HG02938 (cell line): ENCODE measurements around the gene SPNS2.

Experiments used
- ATAC-seq: cut with Tn5 transposase; IDR thresholded peaks from one replicate; pipeline ENCODE4 v1.9.1; 2021; ENCODE audit warnings: mild to moderate bottlenecking, moderate library complexity; ENCODE audit not compliant: unreplicated experiment

The SPNS2 gene

GRCh38 chr17:4520060-4520893 is 21.6 kb downstream of the SPNS2 start:
- no peak for ATAC-seq

- no peak for ATAC-seq
These were observed 22.4 kb downstream of the SPNS2 start for GRCh38 chr17:4520894-4521600.

- ATAC-seq = no peak
These were observed 24.0 kb downstream of the SPNS2 start for GRCh38 chr17:4522661-4523060.

- no peak for ATAC-seq
These were observed 25.3 kb downstream of the SPNS2 start for GRCh38 chr17:4523946-4524345.

GRCh38 chr17:4525691-4526397 is 27.2 kb downstream of the SPNS2 start:
- ATAC-seq = no peak

GRCh38 chr17:4527134-4527533 is 28.5 kb downstream of the SPNS2 start:
- no peak for ATAC-seq

GRCh38 chr17:4527566-4528125 is 29.0 kb downstream of the SPNS2 start:
- ATAC-seq = no peak

GRCh38 chr17:4529533-4530152 is 31.0 kb downstream of the SPNS2 start:
- ATAC-seq = no peak

GRCh38 chr17:4530799-4531730 is 32.4 kb downstream of the SPNS2 start:
- ATAC-seq = no peak

- no peak for ATAC-seq
These were observed 33.5 kb downstream of the SPNS2 start for GRCh38 chr17:4531988-4532736.

- no peak for ATAC-seq
These were observed 34.3 kb downstream of the SPNS2 start for GRCh38 chr17:4532860-4533522.

GRCh38 chr17:4533523-4534504 is 35.1 kb downstream of the SPNS2 start:
- no peak for ATAC-seq

GRCh38 chr17:4534515-4534914 is 35.8 kb downstream of the SPNS2 start:
- no peak for ATAC-seq

- ATAC-seq = no peak
These were observed 36.4 kb downstream of the SPNS2 start for GRCh38 chr17:4534928-4535666.

GRCh38 chr17:4535667-4536258 is 37.1 kb downstream of the SPNS2 start:
- ATAC-seq = no peak

- ATAC-seq = no peak
These were observed 37.6 kb downstream of the SPNS2 start for GRCh38 chr17:4536259-4536741.
